AG09319 (cell line): ENCODE measurements around the gene EARS2.
"Not testable (repeated sequence)": the region's sequence is repeated elsewhere in the genome, so short reads cannot be mapped to it uniquely, and the experiment has no call there.

ENCODE experiments used
- DNase-seq: peaks from one replicate; pipeline ENCODE4 v3.0.0-alpha.2; 2010; ENCODE audit warnings: low read depth; ENCODE audit errors: extremely low read depth
- TF ChIP-seq, protein P1 (sequence below): IDR thresholded peaks from 2 replicates; pipeline ENCODE4 v1.5.1; 2011; ENCODE audit warnings: low read depth, mild to moderate bottlenecking, inconsistent platforms, low read length, moderate library complexity

Gene EARS2

GRCh38 chr16:23516366-23517137, 40.6 kb downstream of the EARS2 start:
- no peak for DNase-seq
- TF ChIP-seq, protein P1, sequence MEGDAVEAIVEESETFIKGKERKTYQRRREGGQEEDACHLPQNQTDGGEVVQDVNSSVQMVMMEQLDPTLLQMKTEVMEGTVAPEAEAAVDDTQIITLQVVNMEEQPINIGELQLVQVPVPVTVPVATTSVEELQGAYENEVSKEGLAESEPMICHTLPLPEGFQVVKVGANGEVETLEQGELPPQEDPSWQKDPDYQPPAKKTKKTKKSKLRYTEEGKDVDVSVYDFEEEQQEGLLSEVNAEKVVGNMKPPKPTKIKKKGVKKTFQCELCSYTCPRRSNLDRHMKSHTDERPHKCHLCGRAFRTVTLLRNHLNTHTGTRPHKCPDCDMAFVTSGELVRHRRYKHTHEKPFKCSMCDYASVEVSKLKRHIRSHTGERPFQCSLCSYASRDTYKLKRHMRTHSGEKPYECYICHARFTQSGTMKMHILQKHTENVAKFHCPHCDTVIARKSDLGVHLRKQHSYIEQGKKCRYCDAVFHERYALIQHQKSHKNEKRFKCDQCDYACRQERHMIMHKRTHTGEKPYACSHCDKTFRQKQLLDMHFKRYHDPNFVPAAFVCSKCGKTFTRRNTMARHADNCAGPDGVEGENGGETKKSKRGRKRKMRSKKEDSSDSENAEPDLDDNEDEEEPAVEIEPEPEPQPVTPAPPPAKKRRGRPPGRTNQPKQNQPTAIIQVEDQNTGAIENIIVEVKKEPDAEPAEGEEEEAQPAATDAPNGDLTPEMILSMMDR = no peak

GRCh38 chr16:23515881-23516280, 41.3 kb downstream of the EARS2 start:
- no peak for DNase-seq
- TF ChIP-seq, protein P1 = no peak

GRCh38 chr16:23514381-23515152, 42.6 kb downstream of the EARS2 start:
- TF ChIP-seq, protein P1 = no peak
- no peak for DNase-seq

- TF ChIP-seq, protein P1 = no peak
Observed at GRCh38 chr16:23512168-23512695, 44.9 kb downstream of the EARS2 start.

DNA sequence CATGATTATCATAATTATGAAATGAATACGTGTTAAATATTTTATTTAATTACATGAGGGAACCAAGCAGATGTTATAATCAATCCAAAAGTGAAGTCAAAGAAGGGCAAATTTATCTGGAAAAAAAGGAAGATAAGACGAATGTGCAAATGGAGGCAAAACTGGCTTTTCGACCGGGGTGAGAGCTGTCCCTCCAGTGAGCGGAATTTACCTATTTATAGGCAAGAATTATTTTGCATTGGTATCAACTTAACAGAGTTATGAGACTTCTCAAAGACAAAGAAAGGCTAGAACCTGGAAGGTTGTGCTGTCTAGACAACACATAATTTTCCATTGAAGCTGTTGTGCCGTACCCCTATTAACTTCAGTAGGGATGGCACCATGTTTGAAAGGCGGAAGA, 45.4 kb downstream of the EARS2 start:
- no peak for DNase-seq
- TF ChIP-seq, protein P1 = no peak

More at GRCh38 chr16:23512168-23512695, 44.9 kb downstream of the EARS2 start:
- no peak for DNase-seq

- DNase-seq = not testable (repeated sequence)
Observed at GRCh38 chr16:23510915-23511270, 46.3 kb downstream of the EARS2 start.

- TF ChIP-seq, protein P1 = no peak
- DNase-seq = peak; percentile 35
Observed at GRCh38 chr16:23510164-23510914, 46.8 kb downstream of the EARS2 start, which contains the start of gene GGA2. Gene GGA2 (minus strand): TSS chr16:23510494. CDS start chr16:23510411, 83 bp downstream.
